Stimulated activated CD4-positive, alpha-beta T cell treated with anti-CD3 and anti-CD28 coated beads, Interleukin-2, amount 100 ng/mL, for 4 hours (primary cell): ENCODE results near the gene AXL.
"Not testable (repeated sequence)": the region's sequence is repeated elsewhere in the genome, so short reads cannot be mapped to it uniquely, and the experiment has no call there.

Source experiments
- DNase-seq: peaks from one replicate; pipeline ENCODE4 v3.0.0-alpha.2; 2020; ENCODE audit warnings: low read depth

Gene AXL

GRCh38 chr19:41206926-41207750 lies 11.9 kb upstream of the AXL start:
- DNase-seq, result no peak

GRCh38 chr19:41214161-41214560 lies 4.9 kb upstream of the AXL start:
- DNase-seq, result no peak

GRCh38 chr19:41217741-41218140 lies 1.3 kb upstream of the AXL start:
- DNase-seq, result no peak

- no peak for DNase-seq
Measured at GRCh38 chr19:41218249-41218614, 791 bp upstream of the AXL start.

GRCh38 chr19:41219924-41220567 lies 1.0 kb downstream of the AXL start:
- no peak for DNase-seq

GRCh38 chr19:41220811-41221210 lies 1.8 kb downstream of the AXL start:
- no peak for DNase-seq

GRCh38 chr19:41221514-41222205 lies 2.6 kb downstream of the AXL start:
- no peak for DNase-seq

GRCh38 chr19:41222240-41222639 lies 3.2 kb downstream of the AXL start:
- no peak for DNase-seq

GRCh38 chr19:41223431-41224234 lies 4.6 kb downstream of the AXL start:
- DNase-seq, result no peak

- no peak for DNase-seq
Measured at GRCh38 chr19:41224632-41225031, 5.6 kb downstream of the AXL start.

GRCh38 chr19:41225238-41226052 lies 6.4 kb downstream of the AXL start:
- peak; percentile 52 for DNase-seq

GRCh38 chr19:41226053-41226873 lies 7.2 kb downstream of the AXL start:
- DNase-seq, result no peak

- DNase-seq, result no peak
Measured at GRCh38 chr19:41226874-41227390, 7.9 kb downstream of the AXL start.

GRCh38 chr19:41228486-41228885 lies 9.5 kb downstream of the AXL start:
- no peak for DNase-seq

GRCh38 chr19:41229338-41229737 lies 10.3 kb downstream of the AXL start:
- DNase-seq, result not testable (repeated sequence)

GRCh38 chr19:41230067-41230857 lies 11.2 kb downstream of the AXL start:
- DNase-seq, result no peak

- no peak for DNase-seq
Measured at GRCh38 chr19:41232686-41233085, 13.7 kb downstream of the AXL start.

GRCh38 chr19:41233748-41234240 lies 14.8 kb downstream of the AXL start:
- no peak for DNase-seq

- DNase-seq, result no peak
Measured at GRCh38 chr19:41234512-41235168, 15.6 kb downstream of the AXL start.
